ENCODE results near the gene AEN. TPM values are rescaled to one million over a fixed set of nuclear protein-coding genes. Genes with fewer than 3 reads are reported as not detected.

The AEN gene
- total and polyA plus RNA-seq, 2 donors (not counting 3 experiments of a cell fraction or from before 2014, with no cell fraction given): 34.2 to 35.6 TPM

DNA sequence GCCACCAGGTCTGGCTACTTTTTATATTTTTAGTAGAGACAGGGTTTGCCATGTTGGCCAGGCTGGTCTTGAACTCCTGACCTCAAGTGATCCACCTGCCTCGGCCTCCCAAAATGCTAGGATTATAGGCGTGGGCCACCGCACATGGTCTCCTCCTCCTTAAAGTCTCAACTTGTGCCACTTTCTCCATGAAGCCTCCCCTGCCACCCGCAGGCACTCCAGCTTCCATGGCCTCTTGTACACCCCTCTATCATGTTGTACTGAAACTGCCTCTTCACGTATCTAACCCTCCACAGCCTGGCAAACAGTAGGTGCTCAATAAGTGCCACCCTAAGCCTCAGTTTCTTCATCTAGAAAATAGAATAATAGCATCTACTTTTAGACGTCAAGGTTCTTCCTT is 57.6 kb downstream of the AEN start:
- no peak for FAIRE-seq
- H3K4me3 ChIP-seq (replicated peaks in 1 of 3; ENCODE audit: insufficient read depth in 1 of 3, low read depth in 1 of 3, low read length in 3 of 3): no peak overlapping the region
- ChIA-PET POLR2A (no interaction called here), CTCF (no interaction called here)
- no peak for DNase-seq (ENCODE audit: low read depth, low spot score)
- dilution Hi-C loops (cut with MboI; ENCODE audit: extremely low pct_ligation_motif_present, low sequenced_read_pairs) (no loop called here), intact Hi-C loops (cut with micrococcal nuclease) (no loop called here)
- H3K27me3 ChIP-seq (ENCODE audit: control insufficient read depth in 2 of 2, insufficient read depth in 2 of 2, low read length in 2 of 2): no peaks in the 10 kb centered on the region
- H3K4me2 ChIP-seq (ENCODE audit: insufficient read depth, low read length): no peak overlapping the region
- H3K79me2 ChIP-seq (ENCODE audit: control insufficient read depth, insufficient read depth, low read length): no peaks in the 10 kb centered on the region
- no peaks in the 10 kb centered on the region for H3K4me1 ChIP-seq (ENCODE audit: control insufficient read depth, extremely low read depth, insufficient read depth, low read length)
- H3K36me3 ChIP-seq (ENCODE audit: control insufficient read depth in 2 of 2, extremely low read depth in 1 of 2, insufficient read depth in 2 of 2, low read length in 2 of 2): no peaks in the 10 kb centered on the region
- H3K27ac ChIP-seq (ENCODE audit: insufficient read depth, low read depth, low read length): no peak overlapping the region
- no TSS peak for BruUV-seq (replicated peaks)
- no peaks in the 10 kb centered on the region for H4K20me1 ChIP-seq (replicated peaks; ENCODE audit: control insufficient read depth, extremely low read depth, insufficient read depth, low read length)
- H3K9ac ChIP-seq (replicated peaks; ENCODE audit: extremely low read depth, insufficient read depth, low read length): no peak overlapping the region
- TF ChIP-seq EZH2 (IDR thresholded peaks at IDR 0.05; ENCODE audit: borderline replicate concordance, low read depth, low read length, severe bottlenecking) (no peak), GATA2 (IDR thresholded peaks at IDR 0.05; ENCODE audit: insufficient read depth, insufficient read length, low read depth, low read length) (no peak), MYC (IDR thresholded peaks at IDR 0.05; ENCODE audit: low read depth, low read length) (no peak), POLR2A (IDR thresholded peaks at IDR 0.05; ENCODE audit: low read depth, low read length) (no peak), POLR2AphosphoS5 (IDR thresholded peaks at IDR 0.05; ENCODE audit: insufficient read depth, low read depth, low read length) (no peak), FOS (IDR thresholded peaks at IDR 0.05; ENCODE audit: borderline replicate concordance, insufficient read depth, low read length) (no peak), JUN (IDR thresholded peaks at IDR 0.05; ENCODE audit: borderline replicate concordance, insufficient read depth, insufficient read length, low read depth) (no peak)
- TF ChIP-seq, protein P1, sequence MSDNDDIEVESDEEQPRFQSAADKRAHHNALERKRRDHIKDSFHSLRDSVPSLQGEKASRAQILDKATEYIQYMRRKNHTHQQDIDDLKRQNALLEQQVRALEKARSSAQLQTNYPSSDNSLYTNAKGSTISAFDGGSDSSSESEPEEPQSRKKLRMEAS (IDR thresholded peaks at IDR 0.05; ENCODE audit: insufficient read depth, insufficient read length): no peak
- TF ChIP-seq, protein P2, sequence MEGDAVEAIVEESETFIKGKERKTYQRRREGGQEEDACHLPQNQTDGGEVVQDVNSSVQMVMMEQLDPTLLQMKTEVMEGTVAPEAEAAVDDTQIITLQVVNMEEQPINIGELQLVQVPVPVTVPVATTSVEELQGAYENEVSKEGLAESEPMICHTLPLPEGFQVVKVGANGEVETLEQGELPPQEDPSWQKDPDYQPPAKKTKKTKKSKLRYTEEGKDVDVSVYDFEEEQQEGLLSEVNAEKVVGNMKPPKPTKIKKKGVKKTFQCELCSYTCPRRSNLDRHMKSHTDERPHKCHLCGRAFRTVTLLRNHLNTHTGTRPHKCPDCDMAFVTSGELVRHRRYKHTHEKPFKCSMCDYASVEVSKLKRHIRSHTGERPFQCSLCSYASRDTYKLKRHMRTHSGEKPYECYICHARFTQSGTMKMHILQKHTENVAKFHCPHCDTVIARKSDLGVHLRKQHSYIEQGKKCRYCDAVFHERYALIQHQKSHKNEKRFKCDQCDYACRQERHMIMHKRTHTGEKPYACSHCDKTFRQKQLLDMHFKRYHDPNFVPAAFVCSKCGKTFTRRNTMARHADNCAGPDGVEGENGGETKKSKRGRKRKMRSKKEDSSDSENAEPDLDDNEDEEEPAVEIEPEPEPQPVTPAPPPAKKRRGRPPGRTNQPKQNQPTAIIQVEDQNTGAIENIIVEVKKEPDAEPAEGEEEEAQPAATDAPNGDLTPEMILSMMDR (IDR thresholded peaks at IDR 0.05; ENCODE audit: extremely low read depth in 1 of 2, insufficient read depth in 1 of 2, low read depth in 1 of 2, low read length in 2 of 2): no peak
- no peaks in the 10 kb centered on the region for H3K9me3 ChIP-seq (replicated peaks; ENCODE audit: control insufficient read depth, insufficient read depth, low read length)
- no peaks in the 10 kb centered on the region for H3K9me1 ChIP-seq (replicated peaks; ENCODE audit: control insufficient read depth, extremely low read depth, insufficient read depth, low read length)
- H2AFZ ChIP-seq (ENCODE audit: low read depth, low read length): no peak overlapping the region
